ENCODE measurements around the gene C14orf180. TPM values are rescaled to one million over a fixed set of nuclear protein-coding genes. Genes with fewer than 3 reads are reported as not detected.

C14orf180 gene
- total RNA-seq, 1 donor from 2014 or later = not detected

- H3K36me3 ChIP-seq (ENCODE audit: insufficient read depth, low read length) = no peaks in the 10 kb centered on the region
- H3K27ac ChIP-seq (ENCODE audit: low read depth, low read length) = no peak overlapping the region
- peaks cover 38% of the 10 kb centered on the region for H3K27me3 Mint-ChIP-seq (ENCODE audit: low read depth, unreplicated experiment)
- no peak overlapping the region for H3K4me2 ChIP-seq (ENCODE audit: low read length)
- H3K9ac ChIP-seq (ENCODE audit: low read length) = no peak overlapping the region
- H3K27ac Mint-ChIP-seq (ENCODE audit: unreplicated experiment) = no peak overlapping the region
- TF ChIP-seq EZH2 (IDR thresholded peaks at IDR 0.05; ENCODE audit: insufficient read depth, low read length) = no peak
- TF ChIP-seq CTCF (IDR thresholded peaks at IDR 0.05; ENCODE audit: insufficient read depth, low read depth, low read length) = no peak
- H3K4me1 ChIP-seq (ENCODE audit: insufficient read depth, low read length) = no peaks in the 10 kb centered on the region
- no peaks in the 10 kb centered on the region for H3K79me2 ChIP-seq (ENCODE audit: insufficient read depth, low read length)
- no peak for DNase-seq (ENCODE audit: low read depth)
- H3K9me3 ChIP-seq (ENCODE audit: insufficient read depth, low read depth, low read length) = no peaks in the 10 kb centered on the region
- no peaks in the 10 kb centered on the region for H3K4me1 Mint-ChIP-seq (ENCODE audit: low read depth, unreplicated experiment)
- no peaks in the 10 kb centered on the region for H3K9me3 Mint-ChIP-seq (ENCODE audit: unreplicated experiment)
- H4K20me1 ChIP-seq (ENCODE audit: insufficient read depth, low read length) = no peaks in the 10 kb centered on the region
- FAIRE-seq = no peak
- H3K27me3 ChIP-seq (ENCODE audit: insufficient read depth, low read length) = no peaks in the 10 kb centered on the region
- no peak overlapping the region for H3K4me3 ChIP-seq (ENCODE audit: insufficient read depth, low read depth, low read length)
- H2AFZ ChIP-seq (ENCODE audit: low read depth, low read length) = no peak overlapping the region
- no peaks in the 10 kb centered on the region for H3K36me3 Mint-ChIP-seq (ENCODE audit: low read depth, unreplicated experiment)
- no peak overlapping the region for H3K4me3 Mint-ChIP-seq (ENCODE audit: unreplicated experiment)
Measured at GRCh38 chr14:104559804-104560585, 19.6 kb upstream of the C14orf180 start.

GRCh38 chr14:104560586-104560945 lies 19.0 kb upstream of the C14orf180 start:
- H3K9me3 Mint-ChIP-seq (ENCODE audit: unreplicated experiment) = no peaks in the 10 kb centered on the region
- DNase-seq (ENCODE audit: low read depth) = no peak
- Histone ChIP-seq H4K20me1 (ENCODE audit: insufficient read depth, low read length) (no peaks in the 10 kb centered on the region), H3K79me2 (ENCODE audit: insufficient read depth, low read length) (no peaks in the 10 kb centered on the region), H2AFZ (ENCODE audit: low read depth, low read length) (no peak overlapping the region), H3K9ac (ENCODE audit: low read length) (no peak overlapping the region), H3K36me3 (ENCODE audit: insufficient read depth, low read length) (no peaks in the 10 kb centered on the region), H3K4me1 (ENCODE audit: insufficient read depth, low read length) (no peaks in the 10 kb centered on the region), H3K4me3 (ENCODE audit: insufficient read depth, low read depth, low read length) (no peak overlapping the region), H3K27me3 (ENCODE audit: insufficient read depth, low read length) (no peaks in the 10 kb centered on the region), H3K27ac (ENCODE audit: low read depth, low read length) (no peak overlapping the region), H3K4me2 (ENCODE audit: low read length) (no peak overlapping the region), H3K9me3 (ENCODE audit: insufficient read depth, low read depth, low read length) (no peaks in the 10 kb centered on the region)
- no peak overlapping the region for H3K4me3 Mint-ChIP-seq (ENCODE audit: unreplicated experiment)
- no peaks in the 10 kb centered on the region for H3K36me3 Mint-ChIP-seq (ENCODE audit: low read depth, unreplicated experiment)
- FAIRE-seq = no peak
- no peaks in the 10 kb centered on the region for H3K4me1 Mint-ChIP-seq (ENCODE audit: low read depth, unreplicated experiment)
- TF ChIP-seq EZH2 (IDR thresholded peaks at IDR 0.05; ENCODE audit: insufficient read depth, low read length) (no peak), CTCF (IDR thresholded peaks at IDR 0.05; ENCODE audit: insufficient read depth, low read depth, low read length) (no peak)
- H3K27me3 Mint-ChIP-seq (ENCODE audit: low read depth, unreplicated experiment) = peaks cover 36% of the 10 kb centered on the region
- no peak overlapping the region for H3K27ac Mint-ChIP-seq (ENCODE audit: unreplicated experiment)

GRCh38 chr14:104561124-104561557 lies 18.4 kb upstream of the C14orf180 start:
- Histone ChIP-seq H3K27me3 (ENCODE audit: insufficient read depth, low read length) (no peaks in the 10 kb centered on the region), H3K4me1 (ENCODE audit: insufficient read depth, low read length) (no peaks in the 10 kb centered on the region), H3K9ac (ENCODE audit: low read length) (no peak overlapping the region), H3K4me2 (ENCODE audit: low read length) (no peak overlapping the region), H4K20me1 (ENCODE audit: insufficient read depth, low read length) (no peaks in the 10 kb centered on the region), H2AFZ (ENCODE audit: low read depth, low read length) (no peak overlapping the region), H3K36me3 (ENCODE audit: insufficient read depth, low read length) (no peaks in the 10 kb centered on the region), H3K9me3 (ENCODE audit: insufficient read depth, low read depth, low read length) (no peaks in the 10 kb centered on the region), H3K27ac (ENCODE audit: low read depth, low read length) (no peak overlapping the region), H3K4me3 (ENCODE audit: insufficient read depth, low read depth, low read length) (no peak overlapping the region), H3K79me2 (ENCODE audit: insufficient read depth, low read length) (no peaks in the 10 kb centered on the region)
- H3K4me1 Mint-ChIP-seq (ENCODE audit: low read depth, unreplicated experiment) = no peaks in the 10 kb centered on the region
- FAIRE-seq (no peak), DNase-seq (ENCODE audit: low read depth) (no peak)
- H3K4me3 Mint-ChIP-seq (ENCODE audit: unreplicated experiment) = no peak overlapping the region
- no peak overlapping the region for H3K27ac Mint-ChIP-seq (ENCODE audit: unreplicated experiment)
- no peaks in the 10 kb centered on the region for H3K36me3 Mint-ChIP-seq (ENCODE audit: low read depth, unreplicated experiment)
- H3K9me3 Mint-ChIP-seq (ENCODE audit: unreplicated experiment) = no peaks in the 10 kb centered on the region
- peaks cover 35% of the 10 kb centered on the region for H3K27me3 Mint-ChIP-seq (ENCODE audit: low read depth, unreplicated experiment)
- TF ChIP-seq EZH2 (IDR thresholded peaks at IDR 0.05; ENCODE audit: insufficient read depth, low read length) (no peak), CTCF (IDR thresholded peaks at IDR 0.05; ENCODE audit: insufficient read depth, low read depth, low read length) (no peak)

All from astrocyte (in vitro differentiated cells and primary cell).